ENCODE results near the gene TMEM63C. TPM values are rescaled to one million over a fixed set of nuclear protein-coding genes. Genes with fewer than 3 reads are reported as not detected.
A peak's percentile ranks its signal among the peaks of the same experiment; 100 is the strongest.

TMEM63C gene, protein sequence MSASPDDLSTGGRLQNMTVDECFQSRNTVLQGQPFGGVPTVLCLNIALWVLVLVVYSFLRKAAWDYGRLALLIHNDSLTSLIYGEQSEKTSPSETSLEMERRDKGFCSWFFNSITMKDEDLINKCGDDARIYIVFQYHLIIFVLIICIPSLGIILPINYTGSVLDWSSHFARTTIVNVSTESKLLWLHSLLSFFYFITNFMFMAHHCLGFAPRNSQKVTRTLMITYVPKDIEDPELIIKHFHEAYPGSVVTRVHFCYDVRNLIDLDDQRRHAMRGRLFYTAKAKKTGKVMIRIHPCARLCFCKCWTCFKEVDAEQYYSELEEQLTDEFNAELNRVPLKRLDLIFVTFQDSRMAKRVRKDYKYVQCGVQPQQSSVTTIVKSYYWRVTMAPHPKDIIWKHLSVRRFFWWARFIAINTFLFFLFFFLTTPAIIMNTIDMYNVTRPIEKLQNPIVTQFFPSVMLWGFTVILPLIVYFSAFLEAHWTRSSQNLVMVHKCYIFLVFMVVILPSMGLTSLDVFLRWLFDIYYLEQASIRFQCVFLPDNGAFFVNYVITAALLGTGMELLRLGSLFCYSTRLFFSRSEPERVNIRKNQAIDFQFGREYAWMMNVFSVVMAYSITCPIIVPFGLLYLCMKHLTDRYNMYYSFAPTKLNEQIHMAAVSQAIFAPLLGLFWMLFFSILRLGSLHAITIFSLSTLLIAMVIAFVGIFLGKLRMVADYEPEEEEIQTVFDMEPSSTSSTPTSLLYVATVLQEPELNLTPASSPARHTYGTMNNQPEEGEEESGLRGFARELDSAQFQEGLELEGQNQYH
- 1.9 TPM for total RNA-seq
- 0.84 TPM for polyA plus RNA-seq (ENCODE audit: insufficient read depth, low read depth, low replicate concordance)
- long read RNA-seq, donor 1, result 0 reads
- long read RNA-seq, donor 2, result 0 reads
- long read RNA-seq, donor 3, result 0 reads
- long read RNA-seq, donor 4, result 0 reads
- long read RNA-seq, donor 5, result 0 reads
- long read RNA-seq, donor 6, result 0 reads
- long read RNA-seq, donor 7, result 0 reads
- long read RNA-seq, donor 8, result 0 reads
- long read RNA-seq, donor 9, result 0 reads
- long read RNA-seq, donor 10, result 0 reads

DNA sequence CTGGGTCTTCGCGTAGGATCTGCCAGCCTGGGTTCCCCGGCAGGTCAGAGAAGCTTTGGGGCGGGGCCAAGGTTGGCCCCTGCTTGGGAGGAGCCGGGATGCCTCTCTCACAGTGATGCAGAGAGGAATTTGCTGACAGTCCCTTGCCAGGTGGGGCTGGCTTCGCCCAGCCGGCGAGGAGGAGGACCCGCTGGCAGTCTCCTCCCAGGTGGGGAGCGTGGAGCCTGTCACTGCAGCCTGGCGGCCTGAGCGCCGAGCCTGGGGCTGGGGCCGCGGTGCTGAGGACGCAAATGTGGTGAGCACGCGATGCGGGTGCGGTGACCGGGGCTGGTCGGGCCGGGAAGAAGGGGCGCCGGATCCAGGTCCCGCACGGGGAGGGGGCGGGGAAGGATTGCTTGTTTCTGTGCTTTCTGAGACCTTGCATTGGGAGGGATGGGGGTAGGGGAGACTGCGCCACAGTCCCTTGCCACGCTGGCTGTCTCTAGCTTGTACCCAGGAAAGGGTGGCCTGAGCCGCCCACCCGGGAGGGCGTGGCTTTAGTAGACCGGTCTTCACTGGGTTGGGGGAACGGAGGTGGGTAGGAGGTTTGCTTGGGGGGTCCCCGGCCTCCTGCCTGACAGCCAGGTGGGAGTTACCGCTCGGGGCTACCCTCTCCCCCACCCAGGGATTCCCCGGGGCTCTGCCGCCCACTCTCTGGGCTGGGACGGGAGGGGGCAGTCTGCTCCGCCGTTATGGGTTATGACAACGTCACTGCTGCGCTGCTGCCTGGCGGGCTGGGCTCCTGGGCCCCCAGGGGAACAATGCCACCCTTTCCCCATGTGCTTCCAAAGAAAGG, at the start of gene TMEM63C:
TSS of gene TMEM63C (plus strand) at position 196 of the 835 bp plus-strand sequence. CDS start 37,016 bp downstream, outside the sequence.
- Histone ChIP-seq H3K36me3 (ENCODE audit: control insufficient read depth in 2 of 3, insufficient read depth in 3 of 3, low read length in 3 of 3) (no peaks in the 10 kb centered on the region), H3K9me3 (ENCODE audit: control insufficient read depth in 2 of 3, insufficient read depth in 1 of 3, low read length in 3 of 3) (no peaks in the 10 kb centered on the region), H3K9ac (ENCODE audit: low read length in 3 of 3) (no peak within 1 kb of the TSS), H3K27me3 (ENCODE audit: control insufficient read depth, insufficient read depth, low read length) (no peaks in the 10 kb centered on the region), H3K4me1 (ENCODE audit: control insufficient read depth in 2 of 3, insufficient read depth in 2 of 3, low read depth in 1 of 3, low read length in 3 of 3) (peaks cover 0 to 5% (median 0%) of the 10 kb centered on the region in 3 donors), H3K27ac (ENCODE audit: low read depth in 2 of 2, low read length in 2 of 2) (no peak within 1 kb of the TSS), H3K4me3 (ENCODE audit: low read length in 3 of 3) (peak within 1 kb of the TSS; percentile 23 to 56 (median 36))
- FAIRE-seq (no peak), DNase-seq (peak; percentile 87 to 94 (median 93))
- TF ChIP-seq, protein P1, sequence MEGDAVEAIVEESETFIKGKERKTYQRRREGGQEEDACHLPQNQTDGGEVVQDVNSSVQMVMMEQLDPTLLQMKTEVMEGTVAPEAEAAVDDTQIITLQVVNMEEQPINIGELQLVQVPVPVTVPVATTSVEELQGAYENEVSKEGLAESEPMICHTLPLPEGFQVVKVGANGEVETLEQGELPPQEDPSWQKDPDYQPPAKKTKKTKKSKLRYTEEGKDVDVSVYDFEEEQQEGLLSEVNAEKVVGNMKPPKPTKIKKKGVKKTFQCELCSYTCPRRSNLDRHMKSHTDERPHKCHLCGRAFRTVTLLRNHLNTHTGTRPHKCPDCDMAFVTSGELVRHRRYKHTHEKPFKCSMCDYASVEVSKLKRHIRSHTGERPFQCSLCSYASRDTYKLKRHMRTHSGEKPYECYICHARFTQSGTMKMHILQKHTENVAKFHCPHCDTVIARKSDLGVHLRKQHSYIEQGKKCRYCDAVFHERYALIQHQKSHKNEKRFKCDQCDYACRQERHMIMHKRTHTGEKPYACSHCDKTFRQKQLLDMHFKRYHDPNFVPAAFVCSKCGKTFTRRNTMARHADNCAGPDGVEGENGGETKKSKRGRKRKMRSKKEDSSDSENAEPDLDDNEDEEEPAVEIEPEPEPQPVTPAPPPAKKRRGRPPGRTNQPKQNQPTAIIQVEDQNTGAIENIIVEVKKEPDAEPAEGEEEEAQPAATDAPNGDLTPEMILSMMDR (IDR thresholded peaks at IDR 0.05; ENCODE audit: borderline replicate concordance, extremely low read depth, insufficient read depth), result no peak
- intact Hi-C loops (cut with DNase I), result no loop called here

DNA sequence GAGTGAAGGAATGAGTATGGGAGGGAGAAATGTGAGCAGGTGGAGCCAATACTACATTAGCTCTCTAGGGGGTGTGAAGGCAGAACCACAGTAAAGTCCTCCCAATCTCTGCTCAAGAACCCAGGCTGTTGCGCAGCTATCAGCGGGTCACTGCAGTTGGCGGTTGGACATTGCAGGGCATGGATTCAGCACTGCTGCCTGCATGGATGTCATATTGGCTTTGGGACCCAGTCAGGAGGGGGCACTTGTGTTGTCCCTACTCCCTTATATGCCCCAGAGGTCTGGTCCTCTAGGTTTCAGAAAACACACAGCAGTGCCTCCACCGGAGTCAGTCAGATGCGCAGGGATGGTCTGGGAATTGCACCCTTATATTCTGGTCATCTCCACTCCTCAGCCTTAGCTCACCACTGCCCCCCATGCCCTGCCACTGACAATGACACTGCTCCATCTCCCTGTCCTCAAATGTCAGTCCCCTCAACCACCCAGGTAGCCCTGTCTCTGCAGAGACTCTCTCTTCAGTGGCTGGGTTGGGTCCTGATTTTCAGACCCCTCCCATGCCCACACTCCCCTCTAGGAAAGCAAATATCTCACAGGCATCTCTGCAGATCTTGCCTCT, 49.6 kb upstream of the TMEM63C start:
- no peak for FAIRE-seq
- Histone ChIP-seq H3K9ac (ENCODE audit: low read length in 3 of 3) (no peak overlapping the region), H3K27me3 (ENCODE audit: control insufficient read depth, insufficient read depth, low read length) (no peaks in the 10 kb centered on the region), H3K27ac (ENCODE audit: low read depth in 2 of 2, low read length in 2 of 2) (no peak overlapping the region), H3K4me3 (ENCODE audit: low read length in 3 of 3) (no peak overlapping the region), H3K36me3 (ENCODE audit: control insufficient read depth in 2 of 3, insufficient read depth in 3 of 3, low read length in 3 of 3) (no peaks in the 10 kb centered on the region), H3K9me3 (ENCODE audit: control insufficient read depth in 2 of 3, insufficient read depth in 1 of 3, low read length in 3 of 3) (no peaks in the 10 kb centered on the region), H3K4me1 (ENCODE audit: control insufficient read depth in 2 of 3, insufficient read depth in 2 of 3, low read depth in 1 of 3, low read length in 3 of 3) (no peaks in the 10 kb centered on the region)
- peak in 1 of 5 donors; percentile 24 for DNase-seq
- TF ChIP-seq, protein P1 (IDR thresholded peaks at IDR 0.05; ENCODE audit: borderline replicate concordance, extremely low read depth, insufficient read depth), result no peak
- intact Hi-C loops (cut with DNase I), result no loop called here

DNA sequence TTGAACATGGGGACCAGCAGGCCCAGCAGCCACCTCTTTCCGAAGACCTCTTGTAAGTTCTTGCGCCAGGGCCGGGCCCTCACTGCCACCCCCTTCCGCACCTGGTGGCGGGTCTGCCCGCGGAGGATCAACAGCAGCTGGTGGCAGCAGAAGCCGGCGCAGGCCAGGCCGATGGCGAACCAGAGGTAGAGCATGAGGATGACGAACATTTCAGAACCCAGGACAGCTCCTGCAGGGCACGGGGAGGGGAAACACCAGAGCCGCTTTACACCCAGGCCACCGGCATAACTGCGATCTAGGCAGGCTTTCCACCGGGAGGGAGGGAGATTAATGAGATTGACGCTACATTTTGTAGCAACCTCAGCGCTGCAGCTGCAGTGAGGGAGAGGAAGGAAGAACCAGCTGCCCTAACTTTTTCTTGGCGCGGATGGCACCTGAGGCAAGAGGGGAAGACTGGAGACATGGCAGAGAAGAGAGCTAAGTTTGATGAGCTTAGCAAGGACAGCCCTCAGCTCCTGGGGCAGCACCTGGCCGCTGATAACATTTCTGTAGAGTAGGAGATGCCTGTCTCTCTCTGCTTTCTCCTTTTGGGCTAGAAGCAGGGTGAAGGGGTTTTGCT, 47.8 kb upstream of the TMEM63C start:
- Histone ChIP-seq H3K4me3 (ENCODE audit: low read length in 3 of 3) (no peak overlapping the region), H3K4me1 (ENCODE audit: control insufficient read depth in 2 of 3, insufficient read depth in 2 of 3, low read depth in 1 of 3, low read length in 3 of 3) (no peaks in the 10 kb centered on the region), H3K27me3 (ENCODE audit: control insufficient read depth, insufficient read depth, low read length) (peaks cover 3% of the 10 kb centered on the region), H3K36me3 (ENCODE audit: control insufficient read depth in 2 of 3, insufficient read depth in 3 of 3, low read length in 3 of 3) (no peaks in the 10 kb centered on the region), H3K9ac (ENCODE audit: low read length in 3 of 3) (no peak overlapping the region), H3K9me3 (ENCODE audit: control insufficient read depth in 2 of 3, insufficient read depth in 1 of 3, low read length in 3 of 3) (no peaks in the 10 kb centered on the region), H3K27ac (ENCODE audit: low read depth in 2 of 2, low read length in 2 of 2) (no peak overlapping the region)
- FAIRE-seq, result no peak
- TF ChIP-seq, protein P1 (IDR thresholded peaks at IDR 0.05; ENCODE audit: borderline replicate concordance, extremely low read depth, insufficient read depth), result no peak
- DNase-seq, result peak; percentile 81 to 96 (median 95)
- intact Hi-C loops (cut with DNase I), result no loop called here

Measured in kidney (tissue), 22 donors.